ENCODE data around the gene GDPD4. TPM values are rescaled to one million over a fixed set of nuclear protein-coding genes. Genes with fewer than 3 reads are reported as not detected.

Gene GDPD4, protein sequence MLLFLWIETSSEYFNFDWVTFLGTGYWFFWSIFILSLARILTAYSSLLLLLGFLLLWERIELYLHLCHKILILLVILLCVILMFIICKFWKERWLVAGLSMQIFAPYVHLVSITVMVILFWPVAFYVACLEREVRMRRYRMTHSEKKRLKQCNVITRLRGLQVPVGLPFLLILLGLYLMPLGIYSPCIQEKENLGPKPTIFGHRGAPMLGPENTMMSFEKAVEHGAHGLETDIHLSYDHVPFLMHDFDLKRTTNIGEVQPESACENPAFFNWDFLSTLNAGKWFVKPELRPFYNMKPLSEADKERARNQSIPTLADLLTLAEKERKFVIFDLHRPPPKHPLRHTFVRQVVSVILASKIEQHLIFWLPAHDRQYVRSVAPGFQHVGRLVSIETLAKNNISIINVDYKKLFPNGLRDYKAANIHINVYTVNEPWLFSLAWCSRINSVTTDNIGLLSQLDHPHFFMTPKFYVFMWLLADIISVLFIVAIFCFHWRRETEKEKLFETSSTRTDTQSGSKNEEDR
- not detected for total RNA-seq

DNA sequence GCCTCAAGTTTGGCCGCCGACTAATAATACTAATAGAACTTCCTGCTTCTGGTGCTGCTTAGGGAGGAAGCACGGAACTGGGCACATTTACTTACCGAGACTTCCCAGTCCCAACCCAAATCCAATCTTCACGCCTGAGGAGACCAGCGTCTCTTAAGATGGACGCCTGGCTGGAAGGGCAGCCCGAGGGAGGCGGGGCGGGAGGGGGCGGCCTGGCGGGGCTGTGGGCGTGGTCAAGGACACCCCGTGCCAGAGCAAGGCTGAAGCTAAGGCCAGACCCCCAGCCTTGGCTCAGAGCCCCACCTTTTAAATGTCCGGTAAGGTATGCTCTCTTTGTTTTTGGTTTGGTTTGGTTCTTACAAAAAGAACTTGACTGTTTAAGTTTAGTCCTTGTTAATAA lies at the start of gene GDPD4:
Gene GDPD4 (minus strand): TSS at position 177 of the 400 bp plus-strand sequence. CDS start 16,549 bp downstream, outside the sequence.
- Mint-ChIP-seq H3K9me3 (ENCODE audit: low read depth) (no peaks in the 10 kb centered on the region), H3K36me3 (no peaks in the 10 kb centered on the region), H3K4me1 (peaks cover 2% of the 10 kb centered on the region), H3K27ac (no peak within 1 kb of the TSS), H3K4me3 (no peak within 1 kb of the TSS), H3K27me3 (peaks cover 3% of the 10 kb centered on the region)
- CTCF ChIA-PET = no interaction called here
- DNase-seq (no peak), ATAC-seq (no peak)

DNA sequence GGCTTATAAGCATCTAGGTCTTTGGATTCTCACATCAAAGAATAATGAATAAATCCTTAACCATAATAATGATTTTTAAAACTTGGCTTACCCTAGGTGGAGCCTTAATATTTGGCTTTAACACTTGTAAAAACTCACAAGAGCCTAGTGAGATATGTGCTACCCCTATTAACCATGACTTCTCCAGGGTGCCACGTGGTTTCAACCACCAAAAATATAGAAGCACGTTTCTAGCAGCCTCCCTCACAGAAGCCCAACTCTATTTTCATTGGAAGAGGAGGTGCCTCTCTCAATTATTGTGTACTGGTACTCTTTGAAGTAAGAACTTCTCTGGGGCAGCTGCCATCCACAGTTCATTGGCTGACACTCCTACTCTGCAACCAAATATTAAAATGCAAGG lies 46.5 kb upstream of the GDPD4 start:
- CTCF ChIA-PET = no interaction called here
- Mint-ChIP-seq H3K36me3 (peaks cover 22% of the 10 kb centered on the region), H3K4me1 (no peaks in the 10 kb centered on the region), H3K27ac (no peak overlapping the region), H3K27me3 (no peaks in the 10 kb centered on the region), H3K9me3 (ENCODE audit: low read depth) (no peaks in the 10 kb centered on the region), H3K4me3 (no peak overlapping the region)
- no peak for DNase-seq
- no peak for ATAC-seq

DNA sequence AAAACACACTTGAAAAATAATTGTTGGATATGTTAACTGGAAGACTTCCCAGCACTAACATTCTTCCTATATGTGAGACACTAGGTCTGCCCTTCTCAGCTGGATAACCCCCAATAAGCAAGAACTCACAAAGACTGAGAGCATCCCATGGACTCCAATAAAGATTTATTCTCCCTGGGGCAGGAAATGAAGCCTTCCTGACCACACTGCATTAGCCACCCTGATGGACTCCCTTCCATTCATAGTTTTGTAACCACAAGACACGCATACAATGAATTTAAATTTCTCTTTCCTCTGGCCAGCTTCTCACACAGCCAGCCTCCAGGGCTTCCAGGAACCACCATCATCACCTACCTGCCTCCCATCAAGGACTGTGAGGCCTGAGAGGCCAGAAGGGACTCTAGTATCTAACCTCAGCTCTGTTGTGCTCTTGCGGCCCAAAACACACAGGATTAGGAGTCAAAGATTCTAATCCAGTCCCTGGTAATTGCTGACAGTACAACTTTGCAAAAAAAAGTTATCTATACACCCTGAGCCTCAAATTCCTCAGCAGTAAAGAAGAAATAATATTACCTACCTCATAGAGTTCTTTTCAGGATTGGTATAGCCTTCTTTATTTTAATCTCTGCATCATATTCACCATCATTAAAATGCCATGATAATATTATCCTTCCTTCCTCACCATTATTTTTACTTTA lies 45.6 kb upstream of the GDPD4 start:
- H3K27me3 Mint-ChIP-seq = no peaks in the 10 kb centered on the region
- CTCF ChIA-PET = no interaction called here
- H3K4me1 Mint-ChIP-seq = no peaks in the 10 kb centered on the region
- DNase-seq (no peak), ATAC-seq (no peak)
- H3K4me3 Mint-ChIP-seq = no peak overlapping the region
- H3K9me3 Mint-ChIP-seq (ENCODE audit: low read depth) = no peaks in the 10 kb centered on the region
- no peak overlapping the region for H3K27ac Mint-ChIP-seq
- H3K36me3 Mint-ChIP-seq = peaks cover 27% of the 10 kb centered on the region

DNA sequence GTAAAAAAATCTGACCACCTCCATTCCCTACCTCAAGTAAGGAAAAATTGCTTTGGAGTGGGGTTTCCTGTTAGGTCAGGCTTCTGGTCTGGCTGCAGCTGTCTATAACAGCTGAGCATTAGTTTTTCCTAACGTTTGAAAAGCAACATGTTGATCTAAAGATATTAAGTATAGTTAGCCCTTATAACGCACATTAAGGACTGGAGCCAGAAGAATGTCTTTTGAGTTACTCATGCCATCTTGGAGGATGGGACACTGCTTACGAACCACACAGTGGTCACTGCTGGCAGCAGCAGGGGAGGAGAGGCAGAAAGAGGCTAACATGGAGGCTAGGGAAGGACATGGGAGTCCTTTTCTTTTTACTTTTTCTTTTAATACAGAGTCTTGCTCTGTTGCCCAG lies 44.1 kb upstream of the GDPD4 start:
- Mint-ChIP-seq H3K27me3 (no peaks in the 10 kb centered on the region), H3K9me3 (ENCODE audit: low read depth) (no peaks in the 10 kb centered on the region), H3K27ac (no peak overlapping the region), H3K4me3 (no peak overlapping the region), H3K36me3 (peaks cover 34% of the 10 kb centered on the region), H3K4me1 (no peaks in the 10 kb centered on the region)
- ATAC-seq (no peak), DNase-seq (no peak)
- CTCF ChIA-PET = no interaction called here

DNA sequence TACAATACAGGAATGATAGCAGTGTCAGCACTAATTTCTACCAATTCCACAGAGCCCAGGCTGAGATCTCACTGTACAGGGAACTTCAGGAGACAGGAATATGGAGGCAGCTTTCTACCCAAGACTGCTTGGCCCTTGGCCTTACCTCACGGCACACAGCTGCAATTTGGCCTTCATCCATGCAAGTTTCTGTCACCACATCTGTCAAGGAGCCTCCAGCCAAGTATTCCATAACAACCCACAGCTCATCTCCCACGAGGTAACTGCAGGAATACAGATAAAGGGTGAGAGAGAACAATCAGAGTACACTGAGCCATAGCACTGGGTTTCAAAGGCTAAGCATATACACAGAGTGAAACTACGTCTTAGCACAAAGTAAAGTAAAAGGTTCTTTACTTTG lies 39.0 kb upstream of the GDPD4 start:
- H3K4me1 Mint-ChIP-seq = no peaks in the 10 kb centered on the region
- H3K27ac Mint-ChIP-seq = no peak overlapping the region
- ATAC-seq = no peak
- H3K4me3 Mint-ChIP-seq = no peak overlapping the region
- H3K36me3 Mint-ChIP-seq = peaks cover 26% of the 10 kb centered on the region
- H3K27me3 Mint-ChIP-seq = no peaks in the 10 kb centered on the region
- DNase-seq = no peak
- CTCF ChIA-PET = no interaction called here
- H3K9me3 Mint-ChIP-seq (ENCODE audit: low read depth) = no peaks in the 10 kb centered on the region

DNA sequence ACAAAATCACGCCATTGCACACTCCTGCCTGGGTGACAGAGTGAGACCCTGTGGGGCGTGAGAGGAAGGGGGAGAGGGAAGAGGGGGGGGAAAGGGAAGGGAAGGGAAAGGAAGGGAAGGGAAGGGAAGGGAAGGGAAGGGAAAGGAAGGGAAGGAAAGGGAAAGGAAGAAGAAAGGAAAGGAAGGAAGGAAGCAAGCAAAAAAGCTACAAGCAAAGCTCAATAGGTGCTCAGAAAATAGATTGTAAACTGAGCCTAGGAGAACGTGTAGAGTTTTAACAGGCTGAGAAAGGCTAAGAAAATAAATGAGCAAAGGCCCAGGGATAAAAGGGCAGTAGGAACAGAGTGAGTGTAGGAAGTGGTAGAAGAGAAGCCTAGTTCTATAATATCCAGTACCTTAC lies 30.8 kb upstream of the GDPD4 start:
- H3K27ac Mint-ChIP-seq = no peak overlapping the region
- H3K9me3 Mint-ChIP-seq (ENCODE audit: low read depth) = no peaks in the 10 kb centered on the region
- ATAC-seq = no peak
- H3K36me3 Mint-ChIP-seq = peaks cover 44% of the 10 kb centered on the region
- H3K4me3 Mint-ChIP-seq = no peak overlapping the region
- no peak for DNase-seq
- H3K27me3 Mint-ChIP-seq = no peaks in the 10 kb centered on the region
- CTCF ChIA-PET = no interaction called here
- H3K4me1 Mint-ChIP-seq = no peaks in the 10 kb centered on the region

DNA sequence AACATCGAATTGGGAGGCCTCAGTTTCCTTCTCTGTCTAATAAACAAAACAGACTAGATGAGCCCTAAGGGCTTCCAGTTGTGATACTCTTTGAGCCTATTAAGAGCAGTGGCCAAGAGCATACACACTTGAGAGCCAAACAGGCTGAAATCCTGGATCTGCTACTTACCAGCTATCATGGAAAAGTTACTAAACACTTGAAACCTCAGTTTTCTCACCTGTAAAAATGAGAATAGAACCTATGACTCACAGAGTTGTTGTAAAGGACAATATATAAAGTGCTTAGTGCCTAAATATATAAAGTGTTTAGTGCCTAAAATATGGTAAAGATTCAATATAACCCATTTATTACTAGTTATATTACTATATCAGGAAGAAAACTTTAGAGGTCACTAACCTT lies 23.7 kb upstream of the GDPD4 start:
- no peaks in the 10 kb centered on the region for H3K27me3 Mint-ChIP-seq
- CTCF ChIA-PET = no interaction called here
- no peak for DNase-seq
- H3K9me3 Mint-ChIP-seq (ENCODE audit: low read depth) = no peaks in the 10 kb centered on the region
- peaks cover 43% of the 10 kb centered on the region for H3K36me3 Mint-ChIP-seq
- ATAC-seq = no peak
- no peak overlapping the region for H3K4me3 Mint-ChIP-seq
- no peak overlapping the region for H3K27ac Mint-ChIP-seq
- peaks cover 2% of the 10 kb centered on the region for H3K4me1 Mint-ChIP-seq

DNA sequence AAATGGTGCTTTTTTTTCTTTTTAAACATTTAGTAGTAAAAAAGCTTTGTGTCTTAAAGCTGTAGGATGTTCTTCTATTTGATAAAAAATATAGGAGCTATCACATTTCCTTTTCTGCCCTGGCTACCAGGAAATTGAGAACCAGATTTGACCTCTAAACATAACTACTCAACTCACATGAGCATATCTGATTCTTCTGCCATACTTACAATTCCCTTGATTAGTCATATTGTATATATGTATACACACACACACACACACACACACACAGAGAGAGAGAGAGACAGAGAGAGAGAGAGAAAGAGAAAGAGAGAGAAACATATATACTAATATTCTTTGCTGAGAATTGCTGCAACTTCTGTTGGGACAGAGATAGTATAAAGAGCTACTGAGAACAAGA lies 23.0 kb upstream of the GDPD4 start:
- Mint-ChIP-seq H3K9me3 (ENCODE audit: low read depth) (no peaks in the 10 kb centered on the region), H3K27ac (no peak overlapping the region), H3K36me3 (peaks cover 38% of the 10 kb centered on the region), H3K4me3 (no peak overlapping the region), H3K4me1 (peaks cover 2% of the 10 kb centered on the region), H3K27me3 (no peaks in the 10 kb centered on the region)
- ATAC-seq (no peak), DNase-seq (no peak)
- CTCF ChIA-PET = no interaction called here

DNA sequence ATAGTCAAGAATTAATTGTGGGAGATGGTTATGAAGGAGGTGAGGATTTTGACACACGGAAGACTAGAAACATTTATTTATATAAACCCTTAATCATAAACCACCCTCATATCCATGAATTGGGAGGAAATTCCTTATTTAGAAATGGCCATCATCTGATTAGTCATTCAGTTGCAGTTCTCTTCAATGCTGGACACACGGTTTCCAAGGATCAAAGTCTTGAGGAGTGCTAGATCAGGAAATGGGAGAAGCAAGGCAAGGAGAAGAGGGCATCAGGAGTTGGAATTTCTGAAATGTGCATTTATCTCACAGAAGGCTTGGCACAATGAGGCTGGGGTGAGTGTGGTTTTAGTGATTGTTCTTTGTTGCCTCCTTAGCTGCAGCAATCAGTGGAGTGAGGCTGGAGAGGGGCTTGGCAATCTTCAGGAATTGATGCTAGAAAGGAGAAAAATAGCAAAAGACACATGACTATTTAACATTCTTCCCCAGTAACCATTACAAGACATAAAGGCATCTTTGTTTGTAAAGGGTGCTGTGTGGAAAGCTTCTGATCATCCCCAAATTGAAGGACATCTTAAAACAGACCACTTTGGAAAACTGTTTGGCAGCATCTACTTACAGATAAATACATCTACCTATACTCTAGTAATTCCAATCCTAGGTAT lies 21.6 kb upstream of the GDPD4 start:
- no peak overlapping the region for H3K4me3 Mint-ChIP-seq
- CTCF ChIA-PET = no interaction called here

DNA sequence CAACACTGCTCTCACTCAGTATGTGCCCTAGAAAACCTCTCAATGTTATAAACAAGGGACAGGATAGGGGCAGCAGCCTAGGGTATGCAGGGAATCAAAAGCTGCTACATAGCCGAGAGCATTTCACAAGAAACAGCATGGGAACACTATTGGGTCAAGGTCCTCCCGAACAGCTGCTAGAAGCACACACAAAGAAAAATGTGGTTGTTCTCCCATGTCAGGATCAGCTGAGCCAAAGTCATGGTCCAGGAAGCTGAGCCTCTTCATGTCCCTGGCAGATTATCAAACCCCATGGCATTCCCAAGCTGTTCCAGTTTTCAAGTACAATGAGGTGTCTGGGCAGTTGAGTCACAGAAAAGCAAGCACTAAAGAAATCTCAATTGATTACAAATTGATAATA lies 21.0 kb upstream of the GDPD4 start:
- DNase-seq (no peak), ATAC-seq (no peak)
- Mint-ChIP-seq H3K4me3 (no peak overlapping the region), H3K27me3 (no peaks in the 10 kb centered on the region), H3K4me1 (peaks cover 2% of the 10 kb centered on the region), H3K27ac (no peak overlapping the region), H3K9me3 (ENCODE audit: low read depth) (no peaks in the 10 kb centered on the region), H3K36me3 (peaks cover 24% of the 10 kb centered on the region)
- CTCF ChIA-PET = no interaction called here

More for the DNA sequence above, 21.6 kb upstream of the GDPD4 start:
- no peak overlapping the region for H3K27ac Mint-ChIP-seq
- H3K27me3 Mint-ChIP-seq = no peaks in the 10 kb centered on the region
- peaks cover 2% of the 10 kb centered on the region for H3K4me1 Mint-ChIP-seq
- H3K9me3 Mint-ChIP-seq (ENCODE audit: low read depth) = no peaks in the 10 kb centered on the region
- ATAC-seq (no peak), DNase-seq (no peak)
- H3K36me3 Mint-ChIP-seq = peaks cover 28% of the 10 kb centered on the region

DNA sequence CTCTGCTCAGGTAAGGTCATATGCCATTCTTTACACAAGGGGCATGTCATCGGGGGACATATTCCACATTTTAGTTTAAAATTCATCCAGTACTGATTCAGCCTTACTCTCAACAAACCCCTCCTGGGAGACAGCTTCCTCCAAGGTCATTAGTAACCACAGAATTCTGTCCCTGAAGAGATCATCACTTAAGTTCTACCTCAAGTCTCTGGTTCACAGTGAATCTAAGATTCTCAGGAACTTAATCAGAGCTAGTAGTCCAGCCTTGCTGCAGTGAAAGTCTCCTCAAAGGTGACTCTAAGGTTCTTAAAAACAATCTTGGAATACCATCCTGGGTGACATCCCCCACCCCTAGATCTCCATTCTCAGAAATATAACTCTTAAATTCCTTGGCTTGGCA lies 18.9 kb upstream of the GDPD4 start:
- ATAC-seq (no peak), DNase-seq (no peak)
- Mint-ChIP-seq H3K27ac (no peak overlapping the region), H3K4me1 (peaks cover 2% of the 10 kb centered on the region), H3K36me3 (peaks cover 15% of the 10 kb centered on the region), H3K4me3 (no peak overlapping the region), H3K27me3 (peaks cover 15% of the 10 kb centered on the region), H3K9me3 (ENCODE audit: low read depth) (no peaks in the 10 kb centered on the region)
- CTCF ChIA-PET = no interaction called here

DNA sequence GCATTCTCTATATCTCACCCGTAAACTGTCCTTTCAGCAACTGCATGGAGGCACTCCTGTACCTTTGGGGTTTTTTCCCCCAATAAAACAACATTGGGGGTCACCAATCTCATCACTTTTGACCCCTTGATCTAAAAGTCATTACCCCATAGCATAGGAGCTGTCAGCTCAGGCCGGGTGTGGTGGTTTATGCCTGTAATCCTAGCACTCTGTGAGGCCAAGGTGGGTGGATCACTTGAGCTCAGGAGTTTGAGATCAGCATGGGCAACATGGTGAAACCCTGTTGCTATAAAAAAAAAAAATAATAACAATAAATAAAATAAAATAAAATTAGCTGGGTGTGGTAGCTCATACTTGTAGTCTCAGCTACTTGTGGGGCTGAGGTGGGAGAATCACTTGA lies 17.1 kb upstream of the GDPD4 start:
- no peaks in the 10 kb centered on the region for H3K9me3 Mint-ChIP-seq (ENCODE audit: low read depth)
- H3K27me3 Mint-ChIP-seq = peaks cover 18% of the 10 kb centered on the region
- peaks cover 12% of the 10 kb centered on the region for H3K36me3 Mint-ChIP-seq
- ATAC-seq = no peak
- H3K27ac Mint-ChIP-seq = no peak overlapping the region
- CTCF ChIA-PET = no interaction called here
- H3K4me3 Mint-ChIP-seq = no peak overlapping the region
- no peaks in the 10 kb centered on the region for H3K4me1 Mint-ChIP-seq
- DNase-seq = no peak

DNA sequence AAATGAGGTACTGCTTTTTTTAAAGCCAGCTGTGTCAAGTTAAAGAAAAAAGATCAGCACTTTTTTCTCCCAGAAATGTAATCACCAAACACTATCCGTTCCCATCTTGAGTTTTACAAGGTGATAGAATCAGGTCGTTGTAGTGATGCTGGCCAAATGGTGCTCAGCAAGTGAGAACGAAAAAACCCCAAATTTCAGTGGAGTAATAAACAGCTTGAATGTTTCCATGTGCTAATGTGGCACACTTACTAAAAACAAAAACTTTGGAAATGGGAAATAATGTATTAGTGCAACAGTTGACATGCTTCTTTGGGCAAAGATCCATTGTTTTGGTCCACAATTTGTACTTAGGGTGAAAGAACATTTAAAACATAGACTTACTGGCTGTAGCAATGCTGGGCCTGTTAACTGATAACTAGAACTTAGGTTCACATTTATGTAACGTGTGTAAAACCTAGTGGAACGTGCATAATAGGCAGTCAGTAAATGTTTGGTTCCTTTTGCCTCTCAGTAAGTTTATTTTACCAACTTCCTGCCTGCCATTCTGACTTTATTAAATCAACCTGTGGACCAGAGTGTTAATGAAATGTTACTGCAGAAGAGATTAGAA lies 15.4 kb upstream of the GDPD4 start:
- Mint-ChIP-seq H3K27me3 (peaks cover 18% of the 10 kb centered on the region), H3K27ac (no peak overlapping the region), H3K4me1 (no peaks in the 10 kb centered on the region), H3K36me3 (peaks cover 2% of the 10 kb centered on the region), H3K4me3 (no peak overlapping the region), H3K9me3 (ENCODE audit: low read depth) (no peaks in the 10 kb centered on the region)
- no peak for ATAC-seq
- no peak for DNase-seq
- CTCF ChIA-PET = interaction anchor here (0.6 kb wide), 1 partner anchor 270 kb away, joined by 3 read pairs; no protein-coding TSS in a partner anchor
